Effector memory CD4-positive, alpha-beta T cell (primary cell): ENCODE data around the gene ZSCAN20.

ENCODE experiments used
- DNase-seq, 3 donors: peaks; one replicate each; pipeline ENCODE4 v3.0.0-alpha.2; 2020
- H3K27ac ChIP-seq: 2 replicates; pipeline ENCODE4 v1.7.0; 2013; ENCODE audit warnings: mild to moderate bottlenecking, low read length, moderate library complexity; ENCODE audit not compliant: insufficient read depth, poor library complexity, severe bottlenecking
- H3K27me3 ChIP-seq: replicated peaks from 2 replicates; pipeline ENCODE4 v1.7.0; 2013; ENCODE audit warnings: mild to moderate bottlenecking, low read length; ENCODE audit not compliant: insufficient read depth, control insufficient read depth, poor library complexity, severe bottlenecking
- H3K36me3 ChIP-seq: 2 replicates; pipeline ENCODE4 v1.7.0; 2013; ENCODE audit warnings: mild to moderate bottlenecking, low read length, moderate library complexity; ENCODE audit not compliant: control insufficient read depth, insufficient read depth
- H3K4me1 ChIP-seq: 2 replicates; pipeline ENCODE4 v1.7.0; 2013; ENCODE audit warnings: low read length, mild to moderate bottlenecking; ENCODE audit not compliant: control insufficient read depth, insufficient read depth, poor library complexity, severe bottlenecking
- H3K4me3 ChIP-seq: 2 replicates; pipeline ENCODE4 v1.7.0; 2013; ENCODE audit warnings: low read length, low read depth, mild to moderate bottlenecking; ENCODE audit not compliant: insufficient read depth, poor library complexity, severe bottlenecking
- H3K9me3 ChIP-seq: 2 replicates; pipeline ENCODE4 v1.7.0; 2013; ENCODE audit warnings: mild to moderate bottlenecking, low read length, moderate library complexity; ENCODE audit not compliant: control insufficient read depth

The ZSCAN20 gene

GRCh38 chr1:33443705-33444180, 28.7 kb upstream of the ZSCAN20 start:
- H3K36me3 ChIP-seq = no peaks in the 10 kb centered on the region
- H3K4me1 ChIP-seq = no peaks in the 10 kb centered on the region
- H3K9me3 ChIP-seq = no peaks in the 10 kb centered on the region
- no peaks in the 10 kb centered on the region for H3K27me3 ChIP-seq
- H3K4me3 ChIP-seq = no peak overlapping the region
- H3K27ac ChIP-seq = no peak overlapping the region
- DNase-seq = no peak

DNA sequence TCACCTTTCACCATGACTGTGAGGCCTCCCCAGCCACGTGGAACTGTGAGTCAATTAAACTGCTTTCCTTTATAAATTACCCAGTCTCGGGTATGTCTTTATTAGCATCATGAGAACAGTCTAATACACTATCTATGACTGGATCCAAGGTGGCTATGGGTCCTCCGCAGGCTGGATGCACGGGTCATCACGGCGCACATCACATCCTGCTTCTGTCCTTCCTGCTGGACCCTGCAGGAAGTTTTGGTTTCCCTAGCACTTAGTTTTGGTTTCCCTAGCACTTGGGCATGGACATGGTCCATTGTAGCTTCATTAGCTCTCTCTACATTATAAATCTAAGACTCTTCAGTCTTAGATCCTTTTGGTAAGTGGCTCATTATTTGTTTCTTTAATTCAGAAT, 27.3 kb upstream of the ZSCAN20 start:
- no peak for DNase-seq
- Histone ChIP-seq H3K36me3 (no peaks in the 10 kb centered on the region), H3K4me1 (no peaks in the 10 kb centered on the region), H3K27me3 (no peaks in the 10 kb centered on the region), H3K4me3 (no peak overlapping the region), H3K9me3 (no peaks in the 10 kb centered on the region), H3K27ac (no peak overlapping the region)

- H3K27me3 ChIP-seq = no peaks in the 10 kb centered on the region
- H3K9me3 ChIP-seq = no peaks in the 10 kb centered on the region
- H3K4me1 ChIP-seq = no peaks in the 10 kb centered on the region
- no peaks in the 10 kb centered on the region for H3K36me3 ChIP-seq
- no peak overlapping the region for H3K4me3 ChIP-seq
- DNase-seq = no peak
- H3K27ac ChIP-seq = no peak overlapping the region
These were observed 25.9 kb upstream of the ZSCAN20 start for GRCh38 chr1:33446590-33446989.

GRCh38 chr1:33454646-33455282, 17.7 kb upstream of the ZSCAN20 start:
- Histone ChIP-seq H3K27ac (no peak overlapping the region), H3K36me3 (no peaks in the 10 kb centered on the region), H3K4me3 (no peak overlapping the region), H3K4me1 (no peaks in the 10 kb centered on the region), H3K27me3 (no peaks in the 10 kb centered on the region), H3K9me3 (no peaks in the 10 kb centered on the region)
- DNase-seq = no peak

DNA sequence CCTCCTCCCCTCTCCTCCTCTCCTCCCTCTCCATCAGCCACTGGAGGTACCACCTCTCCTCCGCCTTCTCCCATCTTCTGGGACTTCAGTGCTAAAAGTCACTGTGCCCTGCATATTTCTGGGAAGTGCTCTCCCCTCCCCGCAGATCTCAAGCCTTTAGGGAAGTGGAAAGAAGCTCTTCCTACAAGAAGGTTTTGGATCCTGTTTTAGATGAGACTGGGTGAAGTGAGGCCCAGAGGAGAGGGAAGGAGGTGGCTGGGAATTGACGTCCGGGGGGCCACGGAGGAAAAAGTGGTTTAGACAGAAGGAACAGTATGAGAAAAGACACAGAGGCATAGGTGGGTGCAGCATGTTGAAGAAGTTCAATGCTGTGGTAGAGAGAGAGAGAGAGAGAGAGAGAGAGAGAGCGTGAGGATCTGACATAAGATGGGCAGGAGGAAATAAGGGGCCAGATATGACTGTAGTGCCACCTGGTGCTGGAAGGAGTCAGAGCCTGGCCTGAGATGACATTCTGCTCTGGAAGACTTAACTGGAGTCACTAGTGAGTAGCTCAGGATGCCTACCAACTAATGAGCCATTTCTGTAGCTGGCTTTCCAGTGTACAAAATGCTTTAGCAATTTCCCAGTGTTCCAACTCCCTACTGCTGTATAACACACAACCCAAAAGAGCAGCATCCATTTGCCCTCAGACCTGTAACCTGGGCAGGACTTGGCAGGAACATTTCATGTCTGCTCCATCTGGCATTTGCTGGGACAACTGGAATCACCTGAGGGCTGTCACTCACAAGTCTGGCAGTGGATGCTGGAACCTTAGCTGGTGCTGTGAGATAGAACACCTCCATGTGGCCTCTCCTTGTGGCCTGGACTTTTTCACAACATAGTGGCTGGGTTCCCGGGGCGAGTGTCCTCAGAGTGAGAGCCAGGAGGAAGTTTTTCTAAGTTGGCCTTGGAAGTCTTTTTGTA, 16.6 kb upstream of the ZSCAN20 start:
- H3K4me1 ChIP-seq = no peaks in the 10 kb centered on the region
- H3K27ac ChIP-seq = no peak overlapping the region
- no peak overlapping the region for H3K4me3 ChIP-seq
- peaks cover 3% of the 10 kb centered on the region for H3K27me3 ChIP-seq
- H3K36me3 ChIP-seq = no peaks in the 10 kb centered on the region
- peak in 1 of 3 donors; percentile 8 for DNase-seq
- H3K9me3 ChIP-seq = no peaks in the 10 kb centered on the region

DNA sequence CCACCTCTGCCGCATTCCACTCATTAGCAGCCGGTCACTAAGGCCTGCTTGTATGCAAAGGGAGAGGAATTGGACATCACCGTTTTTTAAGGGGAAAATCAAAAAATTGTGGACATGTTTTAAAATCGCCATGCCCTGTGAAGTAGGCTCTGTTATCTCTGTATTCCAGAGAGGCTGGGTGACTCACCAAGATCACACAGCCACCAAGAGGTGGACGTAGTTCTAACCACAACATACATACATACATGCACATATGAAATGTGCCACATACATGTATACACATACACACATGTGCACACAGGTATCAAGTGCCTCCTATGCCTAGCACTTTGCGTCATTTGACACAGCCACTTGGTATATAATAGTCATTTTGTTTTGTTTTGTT, 16.0 kb upstream of the ZSCAN20 start:
- H3K4me3 ChIP-seq = no peak overlapping the region
- no peaks in the 10 kb centered on the region for H3K9me3 ChIP-seq
- H3K36me3 ChIP-seq = no peaks in the 10 kb centered on the region
- peaks cover 5% of the 10 kb centered on the region for H3K27me3 ChIP-seq
- no peak for DNase-seq
- no peak overlapping the region for H3K27ac ChIP-seq
- no peaks in the 10 kb centered on the region for H3K4me1 ChIP-seq

- Histone ChIP-seq H3K9me3 (no peaks in the 10 kb centered on the region), H3K4me3 (no peak overlapping the region), H3K27ac (no peak overlapping the region), H3K4me1 (no peaks in the 10 kb centered on the region), H3K27me3 (peaks cover 5% of the 10 kb centered on the region), H3K36me3 (no peaks in the 10 kb centered on the region)
- DNase-seq = no peak
These were observed 12.8 kb upstream of the ZSCAN20 start for GRCh38 chr1:33459691-33460090.

GRCh38 chr1:33460144-33460543, 12.3 kb upstream of the ZSCAN20 start:
- H3K27ac ChIP-seq = no peak overlapping the region
- no peaks in the 10 kb centered on the region for H3K4me1 ChIP-seq
- no peak for DNase-seq
- H3K9me3 ChIP-seq = no peaks in the 10 kb centered on the region
- peaks cover 5% of the 10 kb centered on the region for H3K27me3 ChIP-seq
- H3K4me3 ChIP-seq = no peak overlapping the region
- H3K36me3 ChIP-seq = no peaks in the 10 kb centered on the region

DNA sequence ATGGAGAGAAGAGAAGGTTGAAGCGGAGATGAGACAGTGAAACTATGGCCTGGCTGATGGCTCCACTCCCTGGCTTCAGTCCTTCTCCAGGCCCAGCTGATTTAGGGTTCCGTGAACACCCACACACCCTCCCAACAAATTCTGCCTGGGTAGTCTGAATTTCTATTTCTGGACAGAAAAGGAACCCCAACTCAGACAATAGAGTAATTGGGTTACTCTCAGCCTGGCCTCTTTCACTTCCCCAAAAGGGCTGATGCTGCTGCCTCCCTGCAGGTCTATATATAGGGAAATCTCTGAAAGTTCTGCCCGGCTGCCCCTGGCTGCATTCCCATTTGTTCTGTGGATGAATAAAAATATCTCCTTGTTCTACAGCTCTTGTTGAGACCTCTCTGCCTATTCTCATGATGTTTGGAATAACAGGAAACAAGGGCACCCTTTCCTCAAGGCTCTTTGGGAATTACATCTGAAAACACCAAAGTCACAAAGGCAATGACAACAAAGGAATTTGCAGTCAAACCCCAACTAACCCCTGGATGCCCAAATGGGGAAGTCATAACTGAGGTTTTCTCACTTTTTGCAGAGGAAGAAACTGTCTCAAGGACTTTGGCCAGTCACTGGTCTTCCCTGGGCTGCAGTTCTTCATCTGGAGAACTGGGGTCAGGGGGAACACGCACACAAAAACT, 11.4 kb upstream of the ZSCAN20 start:
- no peak overlapping the region for H3K4me3 ChIP-seq
- no peaks in the 10 kb centered on the region for H3K36me3 ChIP-seq
- H3K4me1 ChIP-seq = no peaks in the 10 kb centered on the region
- no peak for DNase-seq
- no peak overlapping the region for H3K27ac ChIP-seq
- H3K27me3 ChIP-seq = peaks cover 5% of the 10 kb centered on the region
- H3K9me3 ChIP-seq = no peaks in the 10 kb centered on the region
